HCT116 (cell line): ENCODE results near the gene ZBTB8B. TPM values are rescaled to one million over a fixed set of nuclear protein-coding genes. Genes with fewer than 3 reads are reported as not detected.
"Not testable (repeated sequence)": the region's sequence is repeated elsewhere in the genome, so short reads cannot be mapped to it uniquely, and the experiment has no call there.

Experiments
- ATAC-seq: fragments of 200-7000 bp; cut with Tn5 transposase; 2 replicates; pipeline ENCODE4 v1.9.1; 2020; ENCODE audit warnings: mild to moderate bottlenecking, moderate library complexity
- BruUV-seq: library from RNA; stranded (reverse); fragments of 400-500 nt; replicated peaks from 2 replicates; lab custom pipeline; 2021; lab: Mats Ljungman, UMichigan
- CTCF ChIA-PET: fragments of 300-600 bp; sonication (Branson Sonifier 250); formaldehyde crosslinking; loops from one replicate; lab custom pipeline; 2021; ENCODE audit warnings: antibody characterized with exemption; lab: Charles Lee
- POLR2A ChIA-PET: fragments of 300-600, 350-600 bp; sonication (Branson Sonifier 250); formaldehyde crosslinking; loops from one replicate; lab custom pipeline; 2021; ENCODE audit warnings: antibody characterized with exemption; lab: Charles Lee
- RAD21 ChIA-PET, 2 experiments: fragments of 300-600 bp; sonication (Branson Sonifier 250); formaldehyde crosslinking; loops; one replicate each; lab custom pipeline; 2023; ENCODE audit warnings: low total read pairs in 2 of 2; ENCODE audit not compliant: uncharacterized antibody in 2 of 2, unreplicated experiment in 2 of 2, low non-redundant PET in 1 of 2; lab: Charles Lee
- DNase-seq: peaks from one replicate; pipeline ENCODE4 v3.0.0-alpha.2; 2010; ENCODE audit warnings: low read depth, low spot score
- H2AFZ ChIP-seq: fragments of 200-600 bp; shearing (Covaris generic), sonication (generic); 2 replicates; pipeline ENCODE4 v1.6.1; 2017; ENCODE audit warnings: low read depth, mixed run types, mixed read lengths, antibody characterized with exemption, low read length; ENCODE audit not compliant: poor library complexity, severe bottlenecking
- H3K27ac ChIP-seq: 2 replicates; pipeline ENCODE4 v1.5.1; 2012; ENCODE audit warnings: low read depth, low read length
- H3K27me3 ChIP-seq: fragments of 200-600 bp; sonication (generic); 2 replicates; pipeline ENCODE4 v1.6.1; 2016; ENCODE audit warnings: mixed run types, low read length, mixed read lengths; ENCODE audit not compliant: insufficient read depth
- H3K36me3 ChIP-seq, 2 experiments: fragments of 200-500 bp in 1 of 2; fragments of 200-600 bp in 1 of 2; sonication (Bioruptor generic) in 1 of 2; sonication (generic) in 1 of 2; 2 replicates each; pipeline versions ENCODE4 v1.5.1 to v1.6.1; 2014 to 2016; ENCODE audit warnings: low read length in 2 of 2, inconsistent platforms in 1 of 2, mixed read lengths in 1 of 2, mixed run types in 1 of 2; ENCODE audit not compliant: insufficient read depth in 2 of 2, control insufficient read depth in 1 of 2
- H3K4me1 ChIP-seq, 2 experiments: fragments of 200-600 bp in 1 of 2; sonication (generic) in 1 of 2; 2 replicates each; pipeline versions ENCODE4 v1.5.1 to v1.6.1; 2012 to 2017; ENCODE audit warnings: low read length in 2 of 2, inconsistent platforms in 1 of 2, mild to moderate bottlenecking in 1 of 2, mixed read lengths in 1 of 2, mixed run types in 1 of 2, moderate library complexity in 1 of 2; ENCODE audit not compliant: insufficient read depth in 2 of 2, control insufficient read depth in 1 of 2
- H3K4me2 ChIP-seq: fragments of 200-600 bp; sonication (generic); 2 replicates; pipeline ENCODE4 v1.6.1; 2017; ENCODE audit warnings: mixed run types, low read length, mixed read lengths
- H3K4me3 ChIP-seq, 2 experiments: fragments of 200-600 bp in 1 of 2; sonication (generic) in 1 of 2; replicated peaks in 1 of 2; 2 replicates each; pipeline ENCODE4 v1.5.1; 2011 to 2016; ENCODE audit warnings: low read length in 2 of 2, control low read depth in 1 of 2, low read depth in 1 of 2, mild to moderate bottlenecking in 1 of 2, mixed read lengths in 1 of 2, mixed run types in 1 of 2
- H3K79me2 ChIP-seq: fragments of 200-600 bp; sonication (generic); 2 replicates; pipeline ENCODE4 v1.6.1; 2017; ENCODE audit warnings: mild to moderate bottlenecking, mixed run types, low read length, moderate library complexity, mixed read lengths; ENCODE audit not compliant: insufficient read depth
- H3K9ac ChIP-seq: fragments of 200-600 bp; sonication (generic); 2 replicates; pipeline ENCODE4 v1.6.1; 2016; ENCODE audit warnings: low read length, mixed read lengths
- H3K9me2 ChIP-seq: fragments of 200-600 bp; sonication (generic), shearing (Covaris generic); 2 replicates; pipeline ENCODE4 v1.6.1; 2017; ENCODE audit warnings: mixed run types, mild to moderate bottlenecking, moderate library complexity; ENCODE audit not compliant: insufficient read depth
- H3K9me3 ChIP-seq, 2 experiments: fragments of 200-500 bp in 1 of 2; fragments of 200-600 bp in 1 of 2; sonication (Bioruptor generic) in 1 of 2; sonication (generic) in 1 of 2; 2 replicates each; pipeline ENCODE4 v1.6.1; 2014 to 2017; ENCODE audit warnings: low read length in 2 of 2, mixed read lengths in 2 of 2, inconsistent platforms in 1 of 2, low read depth in 1 of 2, mild to moderate bottlenecking in 1 of 2, mixed run types in 1 of 2, moderate library complexity in 1 of 2; ENCODE audit not compliant: control insufficient read depth in 1 of 2, insufficient read depth in 1 of 2
- H4K20me1 ChIP-seq: fragments of 200-600 bp; sonication (generic), shearing (Covaris generic); 2 replicates; pipeline ENCODE4 v1.6.1; 2017; ENCODE audit warnings: mixed run types, mild to moderate bottlenecking, moderate library complexity; ENCODE audit not compliant: insufficient read depth
- CBX3 ChIP-seq: IDR thresholded peaks from 2 replicates; pipeline ENCODE4 v1.6.1; 2012; ENCODE audit warnings: low read depth
- RAD21 ChIP-seq: IDR thresholded peaks from 2 replicates; pipeline ENCODE4 v1.6.1; 2012; ENCODE audit warnings: low read depth, mild to moderate bottlenecking
- ZNF274 ChIP-seq: fragments of 200-500 bp; sonication (Bioruptor generic); IDR thresholded peaks from 2 replicates; pipeline ENCODE4 v1.6.1; 2014; ENCODE audit warnings: mild to moderate bottlenecking, low read depth, low read length, inconsistent platforms
- intact Hi-C: fragments of 100-400 bp; cut with micrococcal nuclease; formaldehyde crosslinking; loops from 2 replicates; pipeline ENCODE4 v1.10.0; 2022
- total RNA-seq: library from RNA; stranded (reverse); gene quantifications from one replicate; pipeline ENCODE4 v1.2.1, GENCODE V29; 2021; ENCODE audit not compliant: unreplicated experiment

The ZBTB8B gene
- total RNA-seq, 1 experiment from 2014 or later = 0.25 TPM

DNA sequence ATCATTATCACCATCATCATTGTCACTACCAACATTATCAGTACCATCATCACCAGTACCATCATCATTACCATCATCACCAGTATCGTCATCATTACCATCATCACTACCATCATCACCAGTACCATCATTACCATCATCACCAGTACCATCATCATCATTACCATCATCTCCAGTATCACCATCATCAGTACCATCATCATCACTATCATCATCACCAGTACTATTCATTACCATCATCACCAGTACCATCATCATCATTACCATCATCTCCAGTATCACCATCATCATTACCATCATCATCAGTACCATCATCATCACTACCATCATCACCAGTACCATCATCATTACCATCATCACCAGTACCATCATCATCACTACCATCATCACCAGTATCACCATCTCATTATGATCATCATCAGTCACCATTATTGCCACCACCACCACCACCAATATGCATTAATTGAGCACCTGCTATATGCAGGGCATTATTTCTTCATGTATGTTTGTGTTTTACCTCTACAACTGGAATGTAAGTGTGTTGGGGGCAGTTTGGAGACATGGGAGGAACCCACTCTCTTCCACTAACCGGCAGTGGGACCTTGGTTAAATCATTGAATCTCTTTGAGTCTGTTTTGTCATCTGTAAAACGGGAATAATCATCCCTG is 7.0 kb downstream of the ZBTB8B start:
- no peak overlapping the region for H2AFZ ChIP-seq
- no peak overlapping the region for H3K9ac ChIP-seq
- H3K79me2 ChIP-seq = no peaks in the 10 kb centered on the region
- no peak for ATAC-seq
- no peaks in the 10 kb centered on the region for H3K27me3 ChIP-seq
- H3K9me2 ChIP-seq = no peaks in the 10 kb centered on the region
- H3K4me3 ChIP-seq = no peak overlapping the region
- CTCF ChIA-PET = no interaction called here
- POLR2A ChIA-PET = no interaction called here
- H3K36me3 ChIP-seq = no peaks in the 10 kb centered on the region
- intact Hi-C loops = no loop called here
- no peaks in the 10 kb centered on the region for H3K9me3 ChIP-seq
- DNase-seq = no peak
- H3K4me2 ChIP-seq = no peak overlapping the region
- no TSS peak for BruUV-seq
- RAD21 ChIA-PET = no interaction called here
- TF ChIP-seq RAD21 (no peak), CBX3 (no peak), ZNF274 (no peak)
- no peaks in the 10 kb centered on the region for H3K4me1 ChIP-seq
- no peak overlapping the region for H3K27ac ChIP-seq
- no peaks in the 10 kb centered on the region for H4K20me1 ChIP-seq

GRCh38 chr1:32472966-32473365 is 8.1 kb downstream of the ZBTB8B start:
- H3K27me3 ChIP-seq, H4K20me1 ChIP-seq, RAD21 ChIA-PET, CTCF ChIA-PET, POLR2A ChIA-PET, H3K36me3 ChIP-seq, DNase-seq, H3K4me1 ChIP-seq, H3K79me2 ChIP-seq, H3K4me2 ChIP-seq, H3K4me3 ChIP-seq, H3K9me2 ChIP-seq, H3K27ac ChIP-seq, BruUV-seq, ATAC-seq, H3K9me3 ChIP-seq, H3K9ac ChIP-seq, H2AFZ ChIP-seq, intact Hi-C loops: not testable (repeated sequence)
